Breast epithelium (tissue), 4 donors: Measurements from ENCODE around the gene BAIAP2L2. TPM values are rescaled to one million over a fixed set of nuclear protein-coding genes. Genes with fewer than 3 reads are reported as not detected.

ENCODE experiments used
- DNase-seq, 2 donors: peaks; one replicate each; pipeline ENCODE4 v3.0.0-alpha.2; 2019; ENCODE audit warnings: low spot score in 2 of 2
- H3K27ac ChIP-seq, 2 donors: fragments of 200-600 bp; sonication (generic) in 1 of 2; one replicate each; pipeline ENCODE4 v1.5.1; 2016 to 2019; ENCODE audit warnings: mild to moderate bottlenecking in 1 of 2
- H3K27me3 ChIP-seq, 2 donors: fragments of 200-600 bp; sonication (generic) in 1 of 2; one replicate each; pipeline versions ENCODE4 v1.5.1 to v1.6.0; 2017 to 2019; ENCODE audit warnings: control low read depth in 1 of 2, mild to moderate bottlenecking in 1 of 2
- H3K36me3 ChIP-seq: fragments of 200-600 bp; one replicate; pipeline ENCODE4 v1.5.1; 2019
- H3K4me1 ChIP-seq, 2 donors: fragments of 200-600 bp; sonication (generic); one replicate each; pipeline ENCODE4 v1.5.1; 2016 to 2019; ENCODE audit warnings: control low read depth in 1 of 2
- H3K4me3 ChIP-seq, 3 donors: fragments of 200-600 bp; sonication (generic); 1 replicate in 2 of 3; 2 replicates in 1 of 3; pipeline ENCODE4 v1.5.1; 2016 to 2019; ENCODE audit warnings: mild to moderate bottlenecking in 3 of 3, moderate library complexity in 2 of 3
- H3K9me3 ChIP-seq, 2 donors: fragments of 200-600 bp; sonication (generic) in 1 of 2; one replicate each; pipeline ENCODE4 v1.5.1; 2016 to 2019; ENCODE audit warnings: control low read depth in 1 of 2
- CTCF ChIP-seq, 3 donors: fragments of 450-650 bp; IDR thresholded peaks; one replicate each; pipeline ENCODE4 v1.5.1; 2016 to 2017; ENCODE audit warnings: antibody characterized with exemption in 3 of 3, mild to moderate bottlenecking in 3 of 3, moderate library complexity in 3 of 3
- POLR2A ChIP-seq: fragments of 450-650 bp; IDR thresholded peaks from one replicate; pipeline ENCODE4 v1.6.1; 2016; ENCODE audit warnings: antibody characterized with exemption, mild to moderate bottlenecking, moderate library complexity
- POLR2AphosphoS5 ChIP-seq, 3 donors: sonication (generic); formaldehyde crosslinking; IDR thresholded peaks; one replicate each; pipeline ENCODE4 v1.6.1; 2017; ENCODE audit warnings: antibody characterized with exemption in 3 of 3
- intact Hi-C: fragments of 100-400 bp; cut with DNase I; formaldehyde crosslinking; loops from one replicate; pipeline ENCODE4 v1.15.1; 2023; ENCODE audit warnings: low total_unique reads
- total RNA-seq, 3 donors: library from RNA; depleted of rRNA; stranded (reverse); fragments of >200 nt; gene quantifications; one replicate each; pipeline ENCODE4 v1.1.0, GENCODE V29; 2016

BAIAP2L2 gene
- total RNA-seq, 3 donors from 2014 or later: 0.80 to 1.3 (median 1.0) TPM

- no peak for DNase-seq
- no peaks in the 10 kb centered on the region for H3K9me3 ChIP-seq
- H3K4me3 ChIP-seq: peak overlapping the region in 2 of 3 donors; percentile 43 to 66
- H3K27me3 ChIP-seq: peaks cover 0 to 4% of the 10 kb centered on the region in 2 donors
- no peak overlapping the region for H3K27ac ChIP-seq
- peaks cover 0 to 5% of the 10 kb centered on the region in 2 donors for H3K4me1 ChIP-seq
- intact Hi-C loops: no loop called here
- TF ChIP-seq POLR2AphosphoS5 (IDR thresholded peaks at IDR 0.05) (no peak), CTCF (IDR thresholded peaks at IDR 0.05) (no peak), POLR2A (no peak)
- H3K36me3 ChIP-seq: no peaks in the 10 kb centered on the region
Observed at GRCh38 chr22:38089474-38089851, 21.0 kb downstream of the BAIAP2L2 start.

GRCh38 chr22:38088629-38089473 lies 21.6 kb downstream of the BAIAP2L2 start:
- H3K36me3 ChIP-seq: no peaks in the 10 kb centered on the region
- no peak overlapping the region for H3K27ac ChIP-seq
- peaks cover 0 to 4% of the 10 kb centered on the region in 2 donors for H3K27me3 ChIP-seq
- H3K4me3 ChIP-seq: peak overlapping the region; percentile 23 to 66 (median 43)
- TF ChIP-seq POLR2AphosphoS5 (IDR thresholded peaks at IDR 0.05): no peak
- no peak for TF ChIP-seq POLR2A
- no peak for TF ChIP-seq CTCF (IDR thresholded peaks at IDR 0.05)
- no peaks in the 10 kb centered on the region for H3K9me3 ChIP-seq
- H3K4me1 ChIP-seq: peaks cover 0 to 5% of the 10 kb centered on the region in 2 donors
- intact Hi-C loops: no loop called here
- DNase-seq: no peak

GRCh38 chr22:38087855-38088254 lies 22.6 kb downstream of the BAIAP2L2 start:
- intact Hi-C loops: no loop called here
- Histone ChIP-seq H3K4me1 (peaks cover under 1 to 5% of the 10 kb centered on the region in 2 donors), H3K36me3 (no peaks in the 10 kb centered on the region), H3K27ac (no peak overlapping the region), H3K4me3 (no peak overlapping the region), H3K9me3 (no peaks in the 10 kb centered on the region), H3K27me3 (peaks cover 3 to 4% of the 10 kb centered on the region in 2 donors)
- no peak for TF ChIP-seq POLR2AphosphoS5 (IDR thresholded peaks at IDR 0.05)
- TF ChIP-seq POLR2A: no peak
- TF ChIP-seq CTCF (IDR thresholded peaks at IDR 0.05): no peak
- no peak for DNase-seq

- intact Hi-C loops: no loop called here
- H3K27me3 ChIP-seq: peaks cover 6 to 12% of the 10 kb centered on the region in 2 donors
- TF ChIP-seq POLR2A (no peak), POLR2AphosphoS5 (IDR thresholded peaks at IDR 0.05) (no peak), CTCF (IDR thresholded peaks at IDR 0.05) (no peak)
Observed at GRCh38 chr22:38086942-38087341, 23.5 kb downstream of the BAIAP2L2 start.

More at GRCh38 chr22:38086942-38087341, 23.5 kb downstream of the BAIAP2L2 start:
- Histone ChIP-seq H3K36me3 (no peaks in the 10 kb centered on the region), H3K4me1 (peaks cover 5 to 10% of the 10 kb centered on the region in 2 donors), H3K27ac (no peak overlapping the region), H3K4me3 (no peak overlapping the region), H3K9me3 (no peaks in the 10 kb centered on the region)
- DNase-seq: no peak
